Thymus (tissue), 11 donors: Measurements from ENCODE around the gene GRPEL1. TPM values are rescaled to one million over a fixed set of nuclear protein-coding genes. Genes with fewer than 3 reads are reported as not detected.

ENCODE experiments used
- DNase-seq, 9 donors: peaks; one replicate each; pipeline ENCODE4 v3.0.0-alpha.2; 2013; ENCODE audit warnings: low spot score in 9 of 9, low read depth in 6 of 9, missing footprints in 1 of 9
- H3K27ac ChIP-seq, 2 donors: one replicate each; pipeline ENCODE4 v1.5.1; 2013; ENCODE audit warnings: control low read depth in 1 of 2, low read depth in 1 of 2, low read length in 1 of 2, mild to moderate bottlenecking in 1 of 2, moderate library complexity in 1 of 2
- H3K27me3 ChIP-seq, 2 donors: one replicate each; pipeline ENCODE4 v1.5.1; 2013; ENCODE audit warnings: low read length in 1 of 2; ENCODE audit not compliant: control insufficient read depth in 2 of 2, insufficient read depth in 1 of 2
- H3K36me3 ChIP-seq, 2 donors: one replicate each; pipeline ENCODE4 v1.5.1; 2013; ENCODE audit warnings: low read length in 1 of 2, mild to moderate bottlenecking in 1 of 2, moderate library complexity in 1 of 2; ENCODE audit not compliant: control insufficient read depth in 2 of 2, insufficient read depth in 2 of 2
- H3K4me1 ChIP-seq, 2 donors: one replicate each; pipeline ENCODE4 v1.5.1; 2013; ENCODE audit warnings: low read length in 2 of 2; ENCODE audit not compliant: control insufficient read depth in 2 of 2, insufficient read depth in 2 of 2
- H3K4me3 ChIP-seq, 2 donors: one replicate each; pipeline ENCODE4 v1.5.1; 2013; ENCODE audit warnings: low read length in 2 of 2, control low read depth in 1 of 2, mild to moderate bottlenecking in 1 of 2
- H3K9me3 ChIP-seq, 2 donors: one replicate each; pipeline ENCODE4 v1.5.1; 2013; ENCODE audit warnings: low read length in 1 of 2, mild to moderate bottlenecking in 1 of 2; ENCODE audit not compliant: control insufficient read depth in 2 of 2, insufficient read depth in 1 of 2
- WGBS: extraction: QIAGEN DNeasy Blood & Tissue Kit; methylation state at CpG from one replicate; pipeline ENCODE4 v1.1.7; 2013; 5-methylcytosine and 5-hydroxymethylcytosine counted together
- polyA plus RNA-seq: library from polyadenylated mRNA; stranded (reverse); fragments of 200-250 nt; gene quantifications from one replicate; pipeline ENCODE4 v1.2.3, GENCODE V29; 2013
- total RNA-seq: library from RNA; stranded (reverse); fragments of 120-200 nt; gene quantifications from one replicate; pipeline ENCODE4 v1.2.4, GENCODE V29; 2013
- donor health status: healthy.

The GRPEL1 gene
- total and polyA plus RNA-seq, 2 donors, result 20.4 to 29.7 TPM

GRCh38 chr4:7051905-7052304, 16.0 kb downstream of the GRPEL1 start:
- 97% methylated on average over 14 of the region's 14 CpGs for WGBS
- H3K36me3 ChIP-seq, result peaks cover 33 to 39% of the 10 kb centered on the region in 2 donors
- H3K9me3 ChIP-seq, result no peaks in the 10 kb centered on the region
- no peak overlapping the region for H3K27ac ChIP-seq
- H3K4me3 ChIP-seq, result no peak overlapping the region
- no peak for DNase-seq
- H3K27me3 ChIP-seq, result no peaks in the 10 kb centered on the region
- peaks cover 7 to 18% of the 10 kb centered on the region in 2 donors for H3K4me1 ChIP-seq

- H3K27ac ChIP-seq, result no peak overlapping the region
- 97% methylated on average over 12 of the region's 12 CpGs for WGBS
- H3K9me3 ChIP-seq, result no peaks in the 10 kb centered on the region
- peaks cover 12 to 26% of the 10 kb centered on the region in 2 donors for H3K4me1 ChIP-seq
- peaks cover 27 to 37% of the 10 kb centered on the region in 2 donors for H3K36me3 ChIP-seq
- no peak overlapping the region for H3K4me3 ChIP-seq
- no peak for DNase-seq
- no peaks in the 10 kb centered on the region for H3K27me3 ChIP-seq
Measured at GRCh38 chr4:7051144-7051495, 16.7 kb downstream of the GRPEL1 start.

GRCh38 chr4:7050481-7051143, 17.3 kb downstream of the GRPEL1 start:
- no peak for DNase-seq
- peaks cover 22 to 35% of the 10 kb centered on the region in 2 donors for H3K36me3 ChIP-seq
- H3K4me3 ChIP-seq, result no peak overlapping the region
- no peaks in the 10 kb centered on the region for H3K9me3 ChIP-seq
- WGBS, result 97% methylated on average over 36 of the region's 36 CpGs
- peaks cover 15 to 31% of the 10 kb centered on the region in 2 donors for H3K4me1 ChIP-seq
- H3K27ac ChIP-seq, result no peak overlapping the region
- no peaks in the 10 kb centered on the region for H3K27me3 ChIP-seq

GRCh38 chr4:7049739-7050138, 18.1 kb downstream of the GRPEL1 start:
- 97% methylated on average over 11 of the region's 11 CpGs for WGBS
- peaks cover 15 to 27% of the 10 kb centered on the region in 2 donors for H3K36me3 ChIP-seq
- peaks cover 16 to 40% of the 10 kb centered on the region in 2 donors for H3K4me1 ChIP-seq
- H3K4me3 ChIP-seq, result no peak overlapping the region
- no peaks in the 10 kb centered on the region for H3K9me3 ChIP-seq
- H3K27me3 ChIP-seq, result no peaks in the 10 kb centered on the region
- no peak for DNase-seq
- no peak overlapping the region for H3K27ac ChIP-seq

- peaks cover 10 to 22% of the 10 kb centered on the region in 2 donors for H3K36me3 ChIP-seq
- H3K27me3 ChIP-seq, result no peaks in the 10 kb centered on the region
- H3K4me3 ChIP-seq, result no peak overlapping the region
- no peak for DNase-seq
- H3K9me3 ChIP-seq, result no peaks in the 10 kb centered on the region
- WGBS, result over 99% methylated on average over 4 of the region's 4 CpGs
- H3K27ac ChIP-seq, result no peak overlapping the region
- H3K4me1 ChIP-seq, result peaks cover 19 to 44% of the 10 kb centered on the region in 2 donors
Measured at GRCh38 chr4:7049295-7049694, 18.6 kb downstream of the GRPEL1 start.

- 97% methylated on average over 12 of the region's 12 CpGs for WGBS
- peaks cover 7 to 16% of the 10 kb centered on the region in 2 donors for H3K36me3 ChIP-seq
Measured at GRCh38 chr4:7048642-7049041, 19.2 kb downstream of the GRPEL1 start.

GRCh38 chr4:7046971-7047370, 20.9 kb downstream of the GRPEL1 start:
- H3K4me1 ChIP-seq, result peaks cover 17 to 39% of the 10 kb centered on the region in 2 donors
- WGBS, result 90% methylated on average over 9 of the region's 9 CpGs
- H3K36me3 ChIP-seq, result peaks cover under 1 to 10% of the 10 kb centered on the region in 2 donors
- H3K27ac ChIP-seq, result no peak overlapping the region
- H3K27me3 ChIP-seq, result peaks cover 10 to 14% of the 10 kb centered on the region in 2 donors
- no peak overlapping the region for H3K4me3 ChIP-seq
- peaks cover 0 to 1% of the 10 kb centered on the region in 2 donors for H3K9me3 ChIP-seq
- no peak for DNase-seq

More at GRCh38 chr4:7048642-7049041, 19.2 kb downstream of the GRPEL1 start:
- peaks cover 22 to 49% of the 10 kb centered on the region in 2 donors for H3K4me1 ChIP-seq
- no peaks in the 10 kb centered on the region for H3K9me3 ChIP-seq
- peaks cover 0 to 4% of the 10 kb centered on the region in 2 donors for H3K27me3 ChIP-seq
- DNase-seq, result no peak
- no peak overlapping the region for H3K27ac ChIP-seq
- no peak overlapping the region for H3K4me3 ChIP-seq

- H3K36me3 ChIP-seq, result peaks cover 0 to 6% of the 10 kb centered on the region in 2 donors
- peaks cover 0 to 5% of the 10 kb centered on the region in 2 donors for H3K9me3 ChIP-seq
- H3K4me1 ChIP-seq, result peaks cover 19 to 42% of the 10 kb centered on the region in 2 donors
- 90% methylated on average over 23 of the region's 23 CpGs for WGBS
- no peak for DNase-seq
- peaks cover 16 to 22% of the 10 kb centered on the region in 2 donors for H3K27me3 ChIP-seq
- no peak overlapping the region for H3K4me3 ChIP-seq
- no peak overlapping the region for H3K27ac ChIP-seq
Measured at GRCh38 chr4:7045961-7046921, 21.6 kb downstream of the GRPEL1 start.

- 94% methylated on average over 8 of the region's 8 CpGs for WGBS
- peaks cover 0 to 5% of the 10 kb centered on the region in 2 donors for H3K9me3 ChIP-seq
- peaks cover 19 to 42% of the 10 kb centered on the region in 2 donors for H3K4me1 ChIP-seq
- no peak for DNase-seq
- no peak overlapping the region for H3K27ac ChIP-seq
- no peak overlapping the region for H3K4me3 ChIP-seq
- peaks cover 0 to 3% of the 10 kb centered on the region in 2 donors for H3K36me3 ChIP-seq
- peaks cover 20 to 28% of the 10 kb centered on the region in 2 donors for H3K27me3 ChIP-seq
Measured at GRCh38 chr4:7045553-7045952, 22.3 kb downstream of the GRPEL1 start.
